Measurements from ENCODE around the gene MTARC2. TPM values are rescaled to one million over a fixed set of nuclear protein-coding genes. Genes with fewer than 3 reads are reported as not detected.

The MTARC2 gene
- total RNA-seq, 1 donor from 2014 or later = 58.6 TPM

DNA sequence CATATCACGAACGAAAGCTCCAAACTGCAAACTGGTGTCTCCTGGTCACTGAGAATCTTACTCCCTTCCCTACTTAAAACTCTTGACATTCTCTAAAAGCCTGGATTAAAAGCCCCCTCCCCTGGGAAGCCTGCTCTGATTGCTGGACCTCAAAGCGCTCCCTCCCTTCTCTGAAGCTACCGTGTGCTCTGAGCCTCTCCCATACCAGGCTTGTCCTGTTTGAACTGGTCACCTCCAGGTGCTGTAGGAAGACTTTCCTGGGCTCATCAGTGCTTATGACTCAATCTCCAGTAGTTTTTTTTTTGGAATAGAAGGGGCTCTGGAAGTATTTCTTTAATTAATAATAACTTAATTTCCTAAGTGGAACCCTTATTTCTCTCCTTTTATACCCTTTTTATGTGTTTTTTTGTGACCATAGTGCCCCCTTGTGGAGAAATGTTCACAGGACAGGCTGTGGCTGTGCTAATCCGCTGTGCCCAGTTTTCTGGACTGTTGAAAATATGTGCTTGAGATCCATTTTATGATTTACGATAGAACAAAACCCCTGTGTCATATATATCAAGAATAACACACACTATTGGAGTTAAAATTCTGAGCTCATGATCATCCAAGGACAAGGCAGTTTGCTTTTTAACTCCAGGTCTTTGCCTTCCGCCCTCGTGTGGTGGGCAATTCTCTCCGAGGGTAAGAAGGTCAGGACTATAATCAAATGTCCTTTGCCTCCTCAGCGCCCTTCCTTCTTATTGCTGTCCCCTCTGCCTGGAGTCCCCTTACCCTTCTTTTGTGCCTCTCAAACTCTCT, 55.5 kb downstream of the MTARC2 start:
- Histone ChIP-seq H3K27ac (peak overlapping the region; percentile 1), H3K4me1 (no peaks in the 10 kb centered on the region), H3K36me3 (peaks cover 10% of the 10 kb centered on the region), H3K9me3 (no peaks in the 10 kb centered on the region), H3K4me3 (no peak overlapping the region), H3K27me3 (no peaks in the 10 kb centered on the region)
- DNase-seq (no peak), ATAC-seq (peak; percentile 63)
- TF ChIP-seq, protein P1, sequence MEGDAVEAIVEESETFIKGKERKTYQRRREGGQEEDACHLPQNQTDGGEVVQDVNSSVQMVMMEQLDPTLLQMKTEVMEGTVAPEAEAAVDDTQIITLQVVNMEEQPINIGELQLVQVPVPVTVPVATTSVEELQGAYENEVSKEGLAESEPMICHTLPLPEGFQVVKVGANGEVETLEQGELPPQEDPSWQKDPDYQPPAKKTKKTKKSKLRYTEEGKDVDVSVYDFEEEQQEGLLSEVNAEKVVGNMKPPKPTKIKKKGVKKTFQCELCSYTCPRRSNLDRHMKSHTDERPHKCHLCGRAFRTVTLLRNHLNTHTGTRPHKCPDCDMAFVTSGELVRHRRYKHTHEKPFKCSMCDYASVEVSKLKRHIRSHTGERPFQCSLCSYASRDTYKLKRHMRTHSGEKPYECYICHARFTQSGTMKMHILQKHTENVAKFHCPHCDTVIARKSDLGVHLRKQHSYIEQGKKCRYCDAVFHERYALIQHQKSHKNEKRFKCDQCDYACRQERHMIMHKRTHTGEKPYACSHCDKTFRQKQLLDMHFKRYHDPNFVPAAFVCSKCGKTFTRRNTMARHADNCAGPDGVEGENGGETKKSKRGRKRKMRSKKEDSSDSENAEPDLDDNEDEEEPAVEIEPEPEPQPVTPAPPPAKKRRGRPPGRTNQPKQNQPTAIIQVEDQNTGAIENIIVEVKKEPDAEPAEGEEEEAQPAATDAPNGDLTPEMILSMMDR (IDR thresholded peaks at IDR 0.05) = peak; percentile 92
- intact Hi-C loops (cut with DNase I) = no loop called here

DNA sequence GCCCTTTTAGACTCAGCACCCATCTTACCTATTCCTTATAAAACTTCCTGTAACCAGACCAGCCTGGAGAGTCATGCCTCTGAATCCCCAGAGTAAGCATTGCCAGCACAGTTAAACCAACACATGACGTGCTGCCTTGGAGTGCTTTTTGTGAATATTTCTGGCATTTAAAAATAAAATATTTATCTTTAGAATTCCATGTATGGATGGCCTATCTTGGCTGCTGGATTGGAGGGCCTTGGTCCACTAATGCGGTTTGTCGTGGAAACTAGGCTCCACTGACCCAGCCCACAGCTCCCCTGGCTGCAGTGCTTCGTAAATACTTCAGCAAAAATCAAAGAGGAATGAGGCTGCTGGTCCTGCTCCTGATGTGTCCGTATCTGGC, 56.1 kb downstream of the MTARC2 start:
- DNase-seq (no peak), ATAC-seq (no peak)
- H3K9me3 ChIP-seq = no peaks in the 10 kb centered on the region
- no peak overlapping the region for H3K4me3 ChIP-seq
- H3K27ac ChIP-seq = no peak overlapping the region
- peaks cover 5% of the 10 kb centered on the region for H3K36me3 ChIP-seq
- TF ChIP-seq, protein P1 (IDR thresholded peaks at IDR 0.05) = no peak
- no peaks in the 10 kb centered on the region for H3K4me1 ChIP-seq
- intact Hi-C loops (cut with DNase I) = no loop called here
- no peaks in the 10 kb centered on the region for H3K27me3 ChIP-seq

DNA sequence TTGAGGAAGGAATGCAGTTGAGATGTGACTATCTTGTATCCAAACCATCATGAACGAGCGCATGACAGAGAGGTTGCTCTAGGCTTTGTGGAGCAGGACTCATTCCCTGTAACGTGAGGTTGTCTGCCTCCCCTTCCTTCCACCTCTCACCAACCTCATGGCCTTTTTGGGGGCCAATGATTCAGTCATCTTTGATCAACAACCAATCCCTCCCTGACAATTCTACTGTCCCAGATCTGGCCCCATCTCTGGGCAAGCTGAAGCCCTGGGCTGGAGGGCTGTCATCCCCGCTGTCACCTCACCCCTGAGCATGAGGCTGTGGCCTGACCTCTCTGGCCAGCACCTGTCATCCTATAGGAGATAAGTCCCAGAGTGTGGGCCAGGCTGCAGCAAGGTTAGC, 58.3 kb downstream of the MTARC2 start:
- TF ChIP-seq, protein P1 (IDR thresholded peaks at IDR 0.05) = no peak
- Histone ChIP-seq H3K4me3 (no peak overlapping the region), H3K27ac (no peak overlapping the region), H3K4me1 (peaks cover 6% of the 10 kb centered on the region), H3K27me3 (no peaks in the 10 kb centered on the region), H3K9me3 (no peaks in the 10 kb centered on the region), H3K36me3 (no peaks in the 10 kb centered on the region)
- ATAC-seq (no peak), DNase-seq (no peak)
- intact Hi-C loops (cut with DNase I) = no loop called here

DNA sequence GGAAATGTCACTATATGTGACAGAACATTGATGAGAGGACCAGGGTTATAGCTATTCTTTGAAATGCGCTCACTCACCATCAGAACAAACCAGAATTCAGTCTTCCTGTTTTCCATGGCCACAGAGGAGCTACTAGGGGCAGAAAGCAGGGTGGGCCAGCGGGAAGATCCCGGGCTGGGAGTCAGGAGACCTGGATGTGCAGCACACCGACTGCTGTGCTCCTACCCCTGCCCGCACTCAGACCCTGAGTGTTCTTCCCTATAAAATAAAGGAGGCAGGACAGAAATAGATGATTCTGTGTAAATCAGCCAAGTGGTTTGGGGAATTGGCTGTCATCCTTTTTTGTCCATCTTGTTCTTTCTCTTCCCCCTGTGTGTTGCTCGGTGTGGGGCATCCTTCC, 59.6 kb downstream of the MTARC2 start:
- H3K36me3 ChIP-seq = no peaks in the 10 kb centered on the region
- H3K27me3 ChIP-seq = no peaks in the 10 kb centered on the region
- intact Hi-C loops (cut with DNase I) = no loop called here
- H3K9me3 ChIP-seq = no peaks in the 10 kb centered on the region
- no peak overlapping the region for H3K27ac ChIP-seq
- DNase-seq = no peak
- peaks cover 6% of the 10 kb centered on the region for H3K4me1 ChIP-seq
- TF ChIP-seq, protein P1 (IDR thresholded peaks at IDR 0.05) = no peak
- ATAC-seq = no peak
- no peak overlapping the region for H3K4me3 ChIP-seq

DNA sequence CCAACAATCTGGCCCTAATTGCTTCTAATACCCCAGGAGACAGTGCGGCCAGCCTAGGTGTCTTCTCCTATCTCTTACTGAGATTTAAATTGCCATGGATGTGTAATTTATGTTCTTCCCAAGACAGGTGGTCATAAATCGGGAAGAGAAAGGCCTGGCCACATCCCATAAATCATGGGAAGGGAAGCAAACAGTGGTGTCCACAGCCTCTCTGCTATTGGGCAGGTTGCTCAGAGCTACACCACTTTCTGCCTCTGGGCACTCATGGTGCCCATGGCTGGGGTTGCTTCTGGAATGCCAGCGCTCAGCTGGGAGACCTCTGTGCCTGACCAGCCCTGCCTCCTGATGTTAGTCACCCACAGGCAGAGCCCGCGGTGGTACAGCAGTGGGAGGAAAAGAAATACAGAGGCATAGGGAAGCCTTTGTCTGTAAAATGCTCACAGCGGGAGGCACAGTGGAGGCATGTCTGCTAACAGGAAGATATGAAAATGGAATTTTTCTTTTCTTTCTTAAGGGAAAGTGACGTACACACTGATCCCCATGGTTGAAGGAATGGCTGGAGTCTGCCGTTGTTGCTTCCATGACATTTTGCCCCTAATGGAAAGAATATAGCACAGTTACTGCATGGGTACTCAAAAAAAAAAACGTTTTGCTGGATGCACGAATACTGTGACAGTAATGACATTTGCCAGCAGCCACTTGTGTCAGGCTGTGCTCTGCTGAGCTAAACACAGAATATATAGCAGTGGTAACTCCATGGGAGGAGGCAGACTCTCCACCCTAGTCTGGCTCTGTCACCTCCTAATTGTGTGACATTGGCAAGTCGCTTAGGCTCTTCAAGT, 60.4 kb downstream of the MTARC2 start:
- intact Hi-C loops (cut with DNase I) = no loop called here
- H3K27ac ChIP-seq = no peak overlapping the region
- no peak for DNase-seq
- H3K4me3 ChIP-seq = no peak overlapping the region
- H3K9me3 ChIP-seq = no peaks in the 10 kb centered on the region
- H3K4me1 ChIP-seq = peaks cover 6% of the 10 kb centered on the region
- TF ChIP-seq, protein P1 (IDR thresholded peaks at IDR 0.05) = no peak
- no peaks in the 10 kb centered on the region for H3K27me3 ChIP-seq
- no peak for ATAC-seq
- no peaks in the 10 kb centered on the region for H3K36me3 ChIP-seq
